Coronary artery (tissue), 2 donors: ENCODE measurements around the gene BCAR3.

ENCODE experiments used
- DNase-seq: peaks from one replicate; pipeline ENCODE4 v3.0.0-alpha.2; 2017; ENCODE audit warnings: low spot score
- H3K27ac ChIP-seq, 2 donors: fragments of 200-600 bp; sonication (generic); one replicate each; pipeline ENCODE4 v1.5.1; 2016 to 2019
- H3K4me3 ChIP-seq: fragments of 200-600 bp; sonication (generic); 2 replicates; pipeline ENCODE4 v1.5.1; 2016; ENCODE audit warnings: mild to moderate bottlenecking, moderate library complexity
- CTCF ChIP-seq: fragments of 200-600 bp; sonication (generic); IDR thresholded peaks from one replicate; pipeline ENCODE4 v1.5.1; 2019; ENCODE audit warnings: antibody characterized with exemption

BCAR3 gene

GRCh38 chr1:93616996-93617669 is 64.5 kb downstream of the BCAR3 start:
- peak; percentile 81 for DNase-seq
- no peak for TF ChIP-seq CTCF
- Histone ChIP-seq H3K4me3 (no peak overlapping the region), H3K27ac (peak overlapping the region; percentile 67 to 87)

- peak; percentile 81 for DNase-seq
- H3K4me3 ChIP-seq, result no peak overlapping the region
- TF ChIP-seq CTCF, result no peak
- peak overlapping the region; percentile 67 to 87 for H3K27ac ChIP-seq
Measured at GRCh38 chr1:93616221-93616995, 65.2 kb downstream of the BCAR3 start.

- TF ChIP-seq CTCF, result no peak
- no peak for DNase-seq
- H3K4me3 ChIP-seq, result no peak overlapping the region
- H3K27ac ChIP-seq, result peak overlapping the region; percentile 42 to 80
Measured at GRCh38 chr1:93615582-93616150, 66.0 kb downstream of the BCAR3 start.

GRCh38 chr1:93614986-93615581 is 66.6 kb downstream of the BCAR3 start:
- peak; percentile 73 for DNase-seq
- H3K4me3 ChIP-seq, result no peak overlapping the region
- no peak for TF ChIP-seq CTCF
- H3K27ac ChIP-seq, result peak overlapping the region; percentile 80 to 83

GRCh38 chr1:93614541-93614940 is 67.1 kb downstream of the BCAR3 start:
- Histone ChIP-seq H3K4me3 (peak overlapping the region; percentile 69), H3K27ac (peak overlapping the region; percentile 83 to 89)
- no peak for TF ChIP-seq CTCF
- no peak for DNase-seq

GRCh38 chr1:93613898-93614297 is 67.7 kb downstream of the BCAR3 start:
- no peak for TF ChIP-seq CTCF
- Histone ChIP-seq H3K27ac (peak overlapping the region; percentile 83 to 89), H3K4me3 (peak overlapping the region; percentile 69)
- peak; percentile 76 for DNase-seq
